H7 (cell line): Measurements from ENCODE around the gene CEP104. TPM values are rescaled to one million over a fixed set of nuclear protein-coding genes. Genes with fewer than 3 reads are reported as not detected.
A peak's percentile ranks its signal among the peaks of the same experiment; 100 is the strongest.

Experiments used
- DNase-seq: peaks from one replicate; pipeline ENCODE4 v3.0.0; 2012
- H3K27me3 ChIP-seq: 2 replicates; pipeline ENCODE4 v1.6.0; 2011; ENCODE audit warnings: mild to moderate bottlenecking, low read length; ENCODE audit not compliant: control insufficient read depth, insufficient read depth
- H3K36me3 ChIP-seq: replicated peaks from 2 replicates; pipeline ENCODE4 v1.5.1; 2011; ENCODE audit warnings: low read length; ENCODE audit not compliant: control insufficient read depth, insufficient read depth
- H3K4me3 ChIP-seq: 2 replicates; pipeline ENCODE4 v1.5.1; 2011; ENCODE audit warnings: low read depth, mild to moderate bottlenecking, control low read depth, low read length, moderate library complexity; ENCODE audit not compliant: insufficient read depth
- total RNA-seq: library from RNA; depleted of rRNA; stranded (reverse); fragments of >200 nt; shearing (Covaris generic); gene quantifications from 2 replicates; pipeline ENCODE4 v1.2.3, GENCODE V29; 2014

The CEP104 gene
- total RNA-seq, 1 experiment from 2014 or later = 22.8 TPM

DNA sequence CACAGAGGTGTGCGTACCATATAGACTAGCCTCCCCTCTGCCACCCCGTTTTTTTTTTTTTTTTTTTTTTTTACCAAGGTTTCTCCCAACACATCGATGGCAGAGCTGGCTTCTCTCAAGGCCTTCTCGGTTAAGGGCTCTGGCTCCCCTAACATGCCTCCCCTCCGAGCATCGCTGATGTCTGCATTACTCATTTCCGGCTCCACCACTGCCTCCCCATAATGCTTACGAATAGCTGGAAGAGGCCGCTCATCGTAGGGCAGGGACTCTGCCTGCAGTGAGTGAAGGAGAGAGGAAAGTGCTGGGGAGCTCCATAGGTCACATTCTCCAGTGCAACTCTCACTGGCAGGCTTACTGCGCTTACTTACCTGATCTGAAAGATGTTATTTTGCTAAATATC lies 20.6 kb downstream of the CEP104 start:
- Histone ChIP-seq H3K4me3 (no peak overlapping the region), H3K36me3 (peaks cover 7% of the 10 kb centered on the region), H3K27me3 (no peaks in the 10 kb centered on the region)
- no peak for DNase-seq

DNA sequence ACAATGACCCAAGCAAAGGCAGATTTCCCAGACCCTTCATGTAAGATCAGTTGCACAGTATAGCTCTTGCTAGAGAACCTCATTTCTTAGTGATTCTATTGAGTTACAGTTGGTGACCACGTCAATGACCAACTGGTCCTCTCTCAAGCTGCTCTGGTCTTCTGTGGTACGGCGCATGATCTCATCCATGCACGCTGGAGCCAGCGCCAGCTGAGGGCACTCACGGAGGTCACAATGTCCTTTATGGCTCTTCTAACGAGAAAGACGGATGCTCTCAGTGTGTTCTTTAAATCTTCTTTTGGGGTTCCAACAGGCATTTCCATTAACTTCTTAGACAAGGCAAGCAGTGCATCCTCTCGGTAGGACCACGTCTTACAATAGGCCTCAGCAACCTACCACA lies 22.3 kb downstream of the CEP104 start:
- Histone ChIP-seq H3K36me3 (peaks cover 7% of the 10 kb centered on the region), H3K4me3 (no peak overlapping the region), H3K27me3 (no peaks in the 10 kb centered on the region)
- no peak for DNase-seq

DNA sequence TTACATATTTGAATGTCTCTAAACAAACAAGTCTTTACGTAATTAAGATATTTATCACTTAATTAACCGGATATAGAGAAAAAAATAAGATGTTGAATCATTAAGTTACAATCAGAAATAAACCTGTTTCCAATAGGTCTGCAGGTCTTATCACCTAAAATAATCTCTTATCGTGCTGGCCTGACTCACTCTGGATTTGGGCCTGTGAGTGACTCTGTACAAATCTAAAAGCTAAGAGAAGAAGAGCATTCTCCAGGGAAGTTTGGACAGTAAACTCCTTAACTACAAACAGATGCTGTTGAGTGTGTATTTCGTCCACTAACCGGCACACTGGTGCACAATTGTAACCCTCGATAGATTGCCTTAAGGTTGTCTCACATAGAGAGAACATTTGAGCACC lies 25.3 kb downstream of the CEP104 start:
- H3K4me3 ChIP-seq = no peak overlapping the region
- DNase-seq = no peak

DNA sequence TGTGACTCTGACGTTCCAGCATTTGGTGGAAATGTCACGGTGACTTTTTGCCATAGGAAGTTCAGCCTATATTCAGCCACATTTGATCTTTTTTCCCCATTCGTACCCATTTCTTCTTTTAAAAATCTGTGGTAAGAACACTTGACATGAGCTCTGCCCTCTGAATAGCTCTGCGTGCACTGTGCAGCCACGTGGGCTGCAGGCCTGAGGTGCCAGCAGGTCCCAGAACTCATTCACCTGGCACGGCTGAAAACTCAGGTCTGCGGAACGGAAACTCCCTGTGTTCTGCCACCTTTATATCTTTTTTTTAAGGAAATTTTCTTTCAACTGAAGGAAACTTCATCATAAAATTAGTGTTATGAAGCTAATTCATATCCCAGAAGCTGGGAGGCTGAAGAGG lies 28.6 kb downstream of the CEP104 start:
- peaks cover 8% of the 10 kb centered on the region; the same call in 1 of the 2 replicates for H3K36me3 ChIP-seq
- H3K4me3 ChIP-seq = no peak overlapping the region

More for the DNA sequence above, 25.3 kb downstream of the CEP104 start:
- no peaks in the 10 kb centered on the region for H3K27me3 ChIP-seq
- peaks cover 4% of the 10 kb centered on the region for H3K36me3 ChIP-seq

DNA sequence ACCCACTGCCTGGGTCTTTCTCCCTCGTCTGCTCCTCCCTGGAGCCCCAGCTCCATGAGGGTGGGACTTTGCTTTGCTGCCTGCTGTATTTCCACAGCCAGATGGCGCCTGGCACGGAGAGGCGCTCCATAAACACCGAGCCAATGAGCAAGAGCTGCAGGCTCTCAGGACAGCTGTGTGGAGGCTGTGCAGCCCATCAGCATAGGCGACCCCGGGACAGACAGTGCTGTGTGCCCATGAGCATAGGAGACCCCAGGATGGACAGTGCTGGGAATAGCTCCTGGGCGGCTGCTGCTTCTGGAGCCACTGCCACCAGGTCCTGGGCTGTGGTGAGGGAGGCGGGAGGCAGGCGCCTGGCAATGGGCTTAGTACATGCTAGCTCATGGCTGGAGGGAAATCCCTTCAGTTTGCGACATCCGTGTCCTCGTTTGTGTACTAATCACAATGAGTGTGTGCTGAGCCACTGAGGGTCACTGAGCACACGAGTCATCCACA lies 29.2 kb downstream of the CEP104 start:
- DNase-seq = peak; percentile 89

More for the DNA sequence above, 28.6 kb downstream of the CEP104 start:
- no peaks in the 10 kb centered on the region for H3K27me3 ChIP-seq
- no peak for DNase-seq

DNA sequence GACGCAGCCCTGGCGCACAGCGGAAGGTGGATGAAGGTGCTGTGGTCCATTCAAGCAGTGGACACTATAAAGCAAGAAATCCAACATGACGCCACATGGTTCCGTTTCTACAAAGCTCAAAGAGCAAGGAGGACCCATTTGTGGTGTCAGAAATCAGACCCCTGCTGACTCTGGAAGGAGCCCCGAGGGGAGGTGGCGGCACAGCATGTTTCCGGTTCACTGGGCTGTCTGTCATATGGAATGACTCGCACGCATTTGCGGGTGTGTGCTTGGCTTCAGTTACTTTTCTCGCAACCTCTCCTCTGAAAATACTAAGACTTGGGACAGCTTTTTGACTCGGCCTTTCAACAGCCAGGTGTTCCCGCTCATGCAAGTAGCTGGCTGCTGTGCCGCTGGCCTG lies 31.7 kb downstream of the CEP104 start:
- H3K36me3 ChIP-seq = peaks cover 11% of the 10 kb centered on the region
- no peak for DNase-seq
- no peaks in the 10 kb centered on the region for H3K27me3 ChIP-seq
- no peak overlapping the region for H3K4me3 ChIP-seq

More for the DNA sequence above, 29.2 kb downstream of the CEP104 start:
- Histone ChIP-seq H3K4me3 (no peak overlapping the region), H3K27me3 (no peaks in the 10 kb centered on the region), H3K36me3 (peaks cover 10% of the 10 kb centered on the region)

DNA sequence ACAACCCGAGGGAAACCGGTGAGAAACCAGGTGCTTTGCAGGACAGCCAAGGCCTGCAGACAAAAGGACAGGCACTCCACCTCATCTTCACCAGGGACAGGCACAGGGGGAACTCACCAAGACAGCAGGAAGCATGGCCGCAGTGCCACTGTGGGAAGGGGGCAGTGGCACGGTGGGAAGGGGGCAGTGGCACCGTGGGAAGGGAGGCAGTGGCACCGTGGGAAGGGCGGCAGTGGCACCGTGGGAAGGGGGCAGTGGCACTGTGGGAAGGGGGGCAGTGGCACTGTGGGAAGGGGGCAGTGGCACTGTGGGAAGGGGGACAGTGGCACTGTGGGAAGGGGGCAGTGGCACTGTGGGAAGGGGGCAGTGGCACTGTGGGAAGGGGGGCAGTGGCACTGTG lies 32.4 kb downstream of the CEP104 start:
- no peak for DNase-seq
- peaks cover 11% of the 10 kb centered on the region for H3K36me3 ChIP-seq

DNA sequence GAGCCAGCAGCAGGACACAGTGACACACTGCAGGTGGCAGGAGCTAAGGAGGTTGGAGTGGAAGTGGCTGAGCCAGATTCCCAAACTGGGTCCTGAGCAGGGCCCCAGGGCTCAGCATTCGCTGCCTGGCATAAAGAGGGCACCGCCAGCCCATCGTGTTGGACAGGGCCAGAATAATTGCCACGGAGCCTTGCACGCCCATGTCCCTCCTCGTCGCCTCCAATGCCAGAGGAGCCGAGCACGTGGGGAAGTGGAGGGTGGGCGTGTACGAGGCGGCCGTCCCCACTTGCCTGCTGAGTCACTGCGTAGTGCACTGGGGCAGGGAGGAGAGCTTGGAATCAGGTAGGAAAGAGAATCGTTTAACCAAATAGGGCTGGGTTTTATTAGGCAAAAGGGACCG lies 34.6 kb downstream of the CEP104 start:
- no peaks in the 10 kb centered on the region for H3K27me3 ChIP-seq
- H3K36me3 ChIP-seq = peaks cover 11% of the 10 kb centered on the region
- no peak for DNase-seq
- no peak overlapping the region for H3K4me3 ChIP-seq

More for the DNA sequence above, 32.4 kb downstream of the CEP104 start:
- no peak overlapping the region for H3K4me3 ChIP-seq
- H3K27me3 ChIP-seq = no peaks in the 10 kb centered on the region

DNA sequence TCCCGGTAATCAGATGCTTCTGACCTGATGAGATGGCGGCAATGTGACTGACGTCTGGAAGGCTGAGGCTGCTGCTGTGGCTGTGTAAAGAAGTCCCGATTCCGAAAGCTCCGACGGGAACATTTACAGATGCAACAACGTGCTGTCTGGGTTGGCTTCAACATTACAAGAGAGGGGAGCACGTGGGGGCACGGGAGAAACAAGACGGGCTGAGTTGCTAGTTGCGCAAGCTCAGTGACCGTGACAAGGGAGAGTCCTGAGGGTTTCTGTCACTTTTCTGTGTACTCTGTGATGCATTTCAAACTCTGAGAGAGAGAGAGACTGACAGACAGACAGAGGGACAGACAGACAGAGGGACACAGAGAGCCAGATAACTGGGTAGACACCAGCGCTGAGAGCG lies 35.1 kb downstream of the CEP104 start:
- Histone ChIP-seq H3K27me3 (no peaks in the 10 kb centered on the region), H3K4me3 (no peak overlapping the region), H3K36me3 (peaks cover 11% of the 10 kb centered on the region)
- no peak for DNase-seq

DNA sequence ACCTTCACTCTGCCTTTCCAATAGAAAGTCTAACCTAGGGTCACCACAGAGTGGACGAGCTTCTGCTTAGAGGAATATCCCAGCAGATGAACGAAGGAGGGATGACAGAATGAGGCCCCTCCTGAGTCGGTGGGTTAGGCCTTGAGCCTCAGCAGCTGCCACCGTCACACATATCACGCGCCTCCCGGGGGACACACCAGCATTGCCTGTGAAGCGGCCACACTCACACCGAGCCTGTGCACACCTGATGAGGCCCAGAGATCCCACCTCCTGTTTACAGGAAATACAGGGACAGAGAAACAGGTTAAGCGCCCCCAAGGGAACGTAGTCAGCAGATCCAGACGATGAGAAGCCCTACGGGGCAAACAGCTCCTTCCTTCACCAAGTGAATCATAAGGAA lies 35.6 kb downstream of the CEP104 start:
- H3K4me3 ChIP-seq = no peak overlapping the region
- H3K27me3 ChIP-seq = no peaks in the 10 kb centered on the region
- H3K36me3 ChIP-seq = peaks cover 11% of the 10 kb centered on the region
- peak; percentile 73 for DNase-seq

DNA sequence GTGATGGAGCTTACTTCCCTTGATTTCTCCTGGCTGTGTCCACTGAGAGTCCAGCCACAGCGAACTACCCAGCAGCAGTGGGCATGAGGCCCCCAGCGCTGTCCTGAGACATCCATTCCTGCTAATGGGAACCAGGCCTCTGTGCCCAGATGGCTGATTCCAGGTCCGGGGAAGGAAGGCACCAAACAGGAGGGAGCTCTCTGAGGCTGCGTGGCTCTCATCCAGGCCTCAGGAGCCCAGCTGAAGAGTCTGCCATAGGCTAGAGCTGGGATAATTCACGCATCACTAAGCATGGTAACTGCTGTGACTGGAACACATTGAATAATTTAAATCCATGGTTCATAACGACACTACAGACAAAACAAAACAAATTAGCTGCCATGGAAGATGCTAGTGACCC lies 36.0 kb downstream of the CEP104 start:
- Histone ChIP-seq H3K27me3 (no peaks in the 10 kb centered on the region), H3K36me3 (peaks cover 9% of the 10 kb centered on the region), H3K4me3 (no peak overlapping the region)
- no peak for DNase-seq

DNA sequence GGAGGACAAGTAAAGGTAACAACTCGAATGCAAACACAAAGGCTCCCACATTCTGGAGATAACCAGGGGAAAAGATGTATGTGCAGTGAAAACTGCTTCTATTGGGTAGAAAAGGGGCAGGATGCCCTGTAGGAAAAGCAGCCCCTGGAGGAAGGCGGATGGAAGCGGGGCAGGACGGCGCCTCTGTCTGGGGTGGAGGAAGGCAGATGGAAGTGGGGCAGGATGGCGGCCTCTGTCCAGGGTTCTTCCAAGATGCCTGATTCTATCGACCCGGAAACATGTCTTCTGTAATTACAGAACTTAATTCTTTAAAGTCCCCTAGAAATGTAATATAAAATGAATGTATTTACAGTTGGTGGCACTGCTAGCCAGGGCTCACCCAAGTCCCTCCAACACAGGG lies 36.7 kb downstream of the CEP104 start:
- H3K27me3 ChIP-seq = no peaks in the 10 kb centered on the region

DNA sequence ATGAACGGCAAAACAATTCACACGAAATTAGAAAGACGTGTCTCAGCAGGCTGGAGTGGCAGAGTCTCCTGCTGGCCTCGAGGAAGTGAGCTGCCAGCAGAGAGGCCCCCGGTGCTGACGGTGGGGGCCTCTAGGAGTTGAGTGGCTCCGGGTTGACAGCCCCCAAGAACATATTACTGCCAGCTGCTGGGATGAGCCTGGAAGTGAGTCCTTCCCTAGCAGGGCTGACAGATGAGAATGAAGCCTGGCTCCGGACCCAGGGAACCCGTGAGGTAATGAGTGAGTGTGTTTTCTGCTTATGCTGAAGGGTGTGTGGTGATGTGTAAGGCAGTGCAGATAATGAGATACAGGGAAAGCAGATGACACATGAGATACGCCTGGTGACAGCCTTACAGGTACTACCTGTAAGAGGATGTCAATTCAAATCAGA lies 37.2 kb downstream of the CEP104 start:
- DNase-seq = no peak
- Histone ChIP-seq H3K36me3 (peaks cover 4% of the 10 kb centered on the region), H3K4me3 (no peak overlapping the region), H3K27me3 (no peaks in the 10 kb centered on the region)

More for the DNA sequence above, 36.7 kb downstream of the CEP104 start:
- Histone ChIP-seq H3K36me3 (peaks cover 4% of the 10 kb centered on the region), H3K4me3 (no peak overlapping the region)
- no peak for DNase-seq

DNA sequence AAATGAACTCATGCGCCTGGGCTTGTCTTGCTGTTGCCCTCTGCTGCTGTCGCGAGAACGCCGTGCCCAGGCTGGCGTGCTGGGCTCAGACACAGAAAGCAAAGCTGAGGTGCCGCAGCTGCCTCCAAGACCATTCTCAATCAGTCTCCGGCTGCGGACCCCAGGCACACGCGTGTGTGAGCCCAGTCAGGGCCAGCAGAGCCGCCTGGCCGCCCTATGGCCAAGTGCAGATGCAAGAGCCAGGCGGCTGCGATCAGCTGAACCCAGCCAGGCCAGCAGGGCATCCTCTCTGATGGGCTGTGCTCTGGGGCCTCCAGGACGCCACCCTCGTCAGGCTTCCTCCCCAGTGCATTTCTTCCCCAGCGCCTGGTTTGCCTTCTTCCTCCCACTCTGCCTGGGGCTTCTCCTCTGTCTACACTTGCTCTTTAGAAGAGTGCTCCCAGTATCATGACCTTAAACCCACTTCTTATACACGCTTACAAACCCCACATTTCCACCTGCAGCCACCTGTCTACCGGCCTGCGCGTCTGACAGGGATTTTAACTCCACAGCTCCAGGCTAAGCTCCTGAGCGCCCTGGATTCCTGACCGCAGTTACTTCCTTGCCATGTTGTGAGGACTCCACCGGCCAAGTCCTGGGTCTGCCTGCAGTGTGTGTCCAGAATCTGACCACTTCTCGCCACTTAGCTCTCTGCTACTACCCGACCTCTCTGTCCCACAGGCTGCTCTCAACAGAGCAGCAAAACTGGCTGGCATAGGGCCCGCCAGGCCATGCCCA lies 39.0 kb downstream of the CEP104 start:
- DNase-seq = no peak
- no peak overlapping the region for H3K4me3 ChIP-seq
- peaks cover 4% of the 10 kb centered on the region for H3K36me3 ChIP-seq
- H3K27me3 ChIP-seq = no peaks in the 10 kb centered on the region

DNA sequence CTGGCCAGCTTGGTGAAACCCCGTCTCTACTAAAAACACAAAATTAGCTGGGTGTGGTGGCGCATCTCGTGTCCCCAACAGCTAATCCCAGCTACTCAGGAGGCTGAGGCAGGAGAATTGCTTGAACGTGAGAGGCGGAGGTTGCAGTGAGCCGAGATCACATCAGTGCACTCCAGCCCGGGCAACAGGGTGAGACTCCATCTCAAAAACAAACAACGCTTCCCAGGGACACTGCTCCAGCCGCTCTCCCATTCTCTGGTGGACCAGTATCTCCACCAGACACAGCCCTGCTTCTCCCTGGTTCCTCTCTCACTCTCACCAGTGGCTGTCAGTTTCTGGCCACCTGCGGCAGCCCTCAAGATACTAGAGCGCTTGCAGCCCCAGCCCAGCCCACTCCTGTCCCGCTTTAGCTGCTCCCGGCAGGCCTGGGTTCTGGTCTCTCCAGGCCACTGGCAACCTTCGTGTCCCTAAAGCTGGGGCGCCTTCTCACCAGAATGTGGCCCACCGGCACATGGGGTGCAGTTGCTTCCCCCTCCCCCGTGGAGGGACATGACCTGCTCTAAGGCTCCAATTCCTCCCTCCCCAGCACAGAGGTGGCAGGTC lies 39.8 kb downstream of the CEP104 start:
- Histone ChIP-seq H3K4me3 (no peak overlapping the region), H3K36me3 (peaks cover 1% of the 10 kb centered on the region), H3K27me3 (no peaks in the 10 kb centered on the region)
- no peak for DNase-seq
